Urinary bladder (tissue), 4 donors: ENCODE data around the gene RIC8B. TPM values are rescaled to one million over a fixed set of nuclear protein-coding genes. Genes with fewer than 3 reads are reported as not detected.

ENCODE experiments used
- DNase-seq: peaks from one replicate; pipeline ENCODE4 v3.0.0-alpha.2; 2015; ENCODE audit errors: extremely low spot score
- H3K27ac ChIP-seq: one replicate; pipeline ENCODE4 v1.5.1; 2013; ENCODE audit warnings: low read depth, mild to moderate bottlenecking, moderate library complexity
- H3K36me3 ChIP-seq: one replicate; pipeline ENCODE4 v1.6.1; 2013; ENCODE audit warnings: mild to moderate bottlenecking, moderate library complexity; ENCODE audit not compliant: insufficient read depth
- H3K4me1 ChIP-seq: one replicate; pipeline ENCODE4 v1.6.1; 2013; ENCODE audit warnings: mild to moderate bottlenecking, moderate library complexity; ENCODE audit not compliant: insufficient read depth
- H3K4me3 ChIP-seq: one replicate; pipeline ENCODE4 v1.5.1; 2013; ENCODE audit warnings: low read depth, low read length
- WGBS: extraction: QIAGEN DNeasy Blood & Tissue Kit; methylation state at CpG from one replicate; pipeline ENCODE4 v1.1.7; 2013; 5-methylcytosine and 5-hydroxymethylcytosine counted together
- polyA plus RNA-seq: library from polyadenylated mRNA; stranded (reverse); fragments of 200-250 nt; gene quantifications from one replicate; pipeline ENCODE4 v1.2.3, GENCODE V29; 2013
- total RNA-seq: library from RNA; depleted of rRNA; stranded (reverse); fragments of >200 nt; gene quantifications from one replicate; pipeline ENCODE4 v1.2.3, GENCODE V29; 2014
- donor health status: healthy with polysubstance abuse.
- donor health status: healthy.

The RIC8B gene
- total and polyA plus RNA-seq, 2 donors: 10.5 to 28.9 TPM

- WGBS: 81% methylated on average over 6 of the region's 6 CpGs
- H3K4me3 ChIP-seq: no peak overlapping the region
Observed at GRCh38 chr12:106744600-106744999, 29.9 kb upstream of the RIC8B start.

GRCh38 chr12:106745181-106745745 lies 29.2 kb upstream of the RIC8B start:
- 81% methylated on average over 4 of the region's 4 CpGs for WGBS
- no peaks in the 10 kb centered on the region for H3K4me1 ChIP-seq

More at GRCh38 chr12:106744600-106744999, 29.9 kb upstream of the RIC8B start:
- Histone ChIP-seq H3K4me1 (no peaks in the 10 kb centered on the region), H3K27ac (no peak overlapping the region), H3K36me3 (no peaks in the 10 kb centered on the region)
- no peak for DNase-seq

GRCh38 chr12:106747973-106748436 lies 26.5 kb upstream of the RIC8B start:
- 89% methylated on average over 3 of the region's 3 CpGs for WGBS
- H3K36me3 ChIP-seq: no peaks in the 10 kb centered on the region
- no peak for DNase-seq

More at GRCh38 chr12:106745181-106745745, 29.2 kb upstream of the RIC8B start:
- no peak for DNase-seq
- Histone ChIP-seq H3K4me3 (no peak overlapping the region), H3K27ac (no peak overlapping the region), H3K36me3 (no peaks in the 10 kb centered on the region)

GRCh38 chr12:106750524-106750923 lies 24.0 kb upstream of the RIC8B start:
- H3K4me1 ChIP-seq: no peaks in the 10 kb centered on the region
- no peaks in the 10 kb centered on the region for H3K36me3 ChIP-seq
- no peak overlapping the region for H3K27ac ChIP-seq
- 89% methylated on average over 3 of the region's 3 CpGs for WGBS
- no peak overlapping the region for H3K4me3 ChIP-seq
- DNase-seq: no peak

More at GRCh38 chr12:106747973-106748436, 26.5 kb upstream of the RIC8B start:
- no peak overlapping the region for H3K4me3 ChIP-seq
- no peaks in the 10 kb centered on the region for H3K4me1 ChIP-seq
- no peak overlapping the region for H3K27ac ChIP-seq

GRCh38 chr12:106753526-106753925 lies 21.0 kb upstream of the RIC8B start:
- Histone ChIP-seq H3K4me1 (no peaks in the 10 kb centered on the region), H3K4me3 (no peak overlapping the region), H3K27ac (no peak overlapping the region), H3K36me3 (no peaks in the 10 kb centered on the region)
- no peak for DNase-seq
- WGBS: 82% methylated on average over 7 of the region's 7 CpGs

DNA sequence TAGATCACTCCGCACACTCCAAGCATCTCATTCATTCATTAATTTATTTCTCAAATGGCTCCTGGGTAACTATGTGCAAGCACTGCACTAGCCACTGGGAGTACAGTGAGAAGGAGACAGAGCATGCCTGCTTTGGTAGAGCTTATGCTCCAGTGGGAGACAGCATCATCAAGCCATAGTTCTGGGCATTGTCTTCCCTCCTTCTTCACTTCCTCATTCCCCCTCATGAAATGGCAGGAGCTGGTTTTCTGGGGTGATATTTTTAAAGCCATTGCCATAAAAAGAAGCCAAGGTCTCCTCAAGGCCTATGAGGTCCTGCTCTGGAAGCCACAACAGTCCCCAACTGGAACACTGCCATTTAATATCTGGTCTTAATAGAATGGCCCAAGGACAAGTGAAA lies 20.2 kb upstream of the RIC8B start:
- Histone ChIP-seq H3K4me1 (no peaks in the 10 kb centered on the region), H3K27ac (no peak overlapping the region), H3K36me3 (no peaks in the 10 kb centered on the region), H3K4me3 (no peak overlapping the region)
- DNase-seq: no peak
- WGBS: 95% methylated on average over 1 of the region's 1 CpG

GRCh38 chr12:106757623-106758348 lies 16.7 kb upstream of the RIC8B start:
- 77% methylated on average over 6 of the region's 6 CpGs for WGBS
- H3K4me1 ChIP-seq: no peaks in the 10 kb centered on the region
- H3K36me3 ChIP-seq: no peaks in the 10 kb centered on the region
- no peak overlapping the region for H3K4me3 ChIP-seq
- no peak overlapping the region for H3K27ac ChIP-seq
- no peak for DNase-seq

- no peak overlapping the region for H3K4me3 ChIP-seq
- no peaks in the 10 kb centered on the region for H3K4me1 ChIP-seq
- H3K27ac ChIP-seq: no peak overlapping the region
Observed at GRCh38 chr12:106758349-106759110, 16.0 kb upstream of the RIC8B start.

GRCh38 chr12:106759526-106760183 lies 14.8 kb upstream of the RIC8B start:
- Histone ChIP-seq H3K36me3 (no peaks in the 10 kb centered on the region), H3K4me3 (no peak overlapping the region), H3K4me1 (no peaks in the 10 kb centered on the region), H3K27ac (no peak overlapping the region)
- DNase-seq: no peak
- WGBS: 82% methylated on average over 7 of the region's 7 CpGs

More at GRCh38 chr12:106758349-106759110, 16.0 kb upstream of the RIC8B start:
- no peak for DNase-seq
- WGBS: 86% methylated on average over 7 of the region's 7 CpGs
- H3K36me3 ChIP-seq: no peaks in the 10 kb centered on the region

- no peaks in the 10 kb centered on the region for H3K4me1 ChIP-seq
- no peak overlapping the region for H3K27ac ChIP-seq
- no peaks in the 10 kb centered on the region for H3K36me3 ChIP-seq
- 46% methylated on average over 2 of the region's 2 CpGs for WGBS
- H3K4me3 ChIP-seq: no peak overlapping the region
- no peak for DNase-seq
Observed at GRCh38 chr12:106760184-106760531, 14.3 kb upstream of the RIC8B start.

DNA sequence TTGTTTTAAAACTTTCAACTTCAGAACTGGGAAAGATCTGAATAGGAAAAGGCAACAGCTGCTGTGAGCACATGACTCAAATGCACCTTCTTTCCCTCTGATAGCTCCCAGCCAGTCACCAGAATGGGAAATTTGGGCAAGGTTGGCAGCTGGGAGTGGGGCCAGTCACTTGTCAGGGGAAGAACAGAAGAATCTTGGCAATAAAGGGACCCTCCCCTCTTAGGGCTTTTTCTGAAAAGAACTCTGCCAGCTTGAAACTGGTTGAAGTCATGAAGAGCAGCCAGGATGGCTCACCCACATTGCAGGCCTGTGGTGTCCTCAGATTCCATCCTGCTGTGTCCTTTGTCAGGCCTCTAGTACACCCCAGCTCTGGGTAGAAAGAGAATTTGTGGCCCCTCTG lies 10.3 kb upstream of the RIC8B start:
- H3K4me3 ChIP-seq: no peak overlapping the region
- no peaks in the 10 kb centered on the region for H3K36me3 ChIP-seq
- DNase-seq: no peak
- H3K4me1 ChIP-seq: no peaks in the 10 kb centered on the region
- no peak overlapping the region for H3K27ac ChIP-seq

DNA sequence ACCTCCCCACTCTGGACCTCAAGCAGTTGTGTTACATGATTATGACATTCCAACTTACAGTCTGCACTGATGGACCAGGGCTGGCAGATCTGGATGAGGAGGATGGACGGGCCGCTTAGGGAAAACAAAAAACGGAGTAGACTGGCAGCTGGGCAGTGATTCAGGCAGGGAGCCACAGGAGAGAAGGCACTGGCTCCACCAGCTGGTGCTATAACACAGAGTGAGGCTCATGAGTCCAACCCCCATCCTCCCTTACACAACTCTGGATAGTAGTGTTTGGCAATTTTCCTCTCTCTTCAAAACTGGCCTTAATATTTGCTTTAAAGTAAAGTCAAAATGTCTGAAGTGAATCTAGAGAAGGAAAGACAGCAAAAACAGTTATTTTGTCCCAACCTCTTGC lies 9.7 kb upstream of the RIC8B start:
- H3K27ac ChIP-seq: no peak overlapping the region
- no peaks in the 10 kb centered on the region for H3K36me3 ChIP-seq
- no peak for DNase-seq
- 88% methylated on average over 3 of the region's 3 CpGs for WGBS
- H3K4me3 ChIP-seq: no peak overlapping the region
- no peaks in the 10 kb centered on the region for H3K4me1 ChIP-seq

- Histone ChIP-seq H3K36me3 (no peaks in the 10 kb centered on the region), H3K4me3 (no peak overlapping the region), H3K27ac (no peak overlapping the region), H3K4me1 (no peaks in the 10 kb centered on the region)
- WGBS: 48% methylated on average over 8 of the region's 8 CpGs
- no peak for DNase-seq
Observed at GRCh38 chr12:106766393-106766826, 8.1 kb upstream of the RIC8B start.
